ENCODE data around the gene OR2V2.

DNA sequence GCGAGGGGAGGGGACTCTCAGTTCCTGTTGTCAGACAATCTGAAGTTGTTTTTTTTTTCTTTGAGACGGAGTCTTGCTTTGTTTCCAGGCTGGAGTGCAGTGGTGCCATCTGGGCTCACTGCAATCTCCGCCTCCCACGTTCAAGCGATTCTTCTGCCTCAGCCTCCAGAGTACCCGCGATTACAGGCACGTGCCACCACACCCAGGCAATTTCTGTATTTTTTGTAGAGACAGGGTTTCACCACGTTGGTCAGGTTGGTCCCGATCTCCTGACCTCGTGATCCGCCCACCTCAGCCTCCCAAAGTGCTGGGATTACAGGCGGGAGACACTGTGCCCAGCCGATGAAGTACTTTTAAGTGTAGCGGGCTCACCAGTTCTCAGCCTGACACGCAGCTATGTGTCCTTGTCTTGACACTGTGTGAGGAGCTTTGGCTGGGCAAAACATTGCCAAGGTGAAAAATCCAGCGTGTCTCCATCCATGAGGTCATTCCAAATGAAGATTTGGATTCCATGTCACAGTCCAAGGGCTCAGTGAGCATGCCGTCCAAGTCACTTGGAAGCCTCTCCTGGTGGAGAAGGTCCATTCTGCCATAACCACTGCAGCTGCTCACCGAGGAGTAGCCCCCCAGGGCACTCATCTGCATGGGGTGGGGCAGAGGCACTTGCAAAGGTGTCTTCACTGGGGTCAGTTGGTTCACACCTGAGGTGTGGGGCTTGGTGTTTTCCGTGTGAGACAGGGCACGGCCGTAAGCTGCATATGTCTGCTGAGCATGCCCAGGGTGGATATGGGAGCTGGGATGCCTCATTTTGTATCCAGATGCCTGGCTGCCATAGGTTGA lies 48.4 kb upstream of the OR2V2 start:
- TF ChIP-seq, protein P1, sequence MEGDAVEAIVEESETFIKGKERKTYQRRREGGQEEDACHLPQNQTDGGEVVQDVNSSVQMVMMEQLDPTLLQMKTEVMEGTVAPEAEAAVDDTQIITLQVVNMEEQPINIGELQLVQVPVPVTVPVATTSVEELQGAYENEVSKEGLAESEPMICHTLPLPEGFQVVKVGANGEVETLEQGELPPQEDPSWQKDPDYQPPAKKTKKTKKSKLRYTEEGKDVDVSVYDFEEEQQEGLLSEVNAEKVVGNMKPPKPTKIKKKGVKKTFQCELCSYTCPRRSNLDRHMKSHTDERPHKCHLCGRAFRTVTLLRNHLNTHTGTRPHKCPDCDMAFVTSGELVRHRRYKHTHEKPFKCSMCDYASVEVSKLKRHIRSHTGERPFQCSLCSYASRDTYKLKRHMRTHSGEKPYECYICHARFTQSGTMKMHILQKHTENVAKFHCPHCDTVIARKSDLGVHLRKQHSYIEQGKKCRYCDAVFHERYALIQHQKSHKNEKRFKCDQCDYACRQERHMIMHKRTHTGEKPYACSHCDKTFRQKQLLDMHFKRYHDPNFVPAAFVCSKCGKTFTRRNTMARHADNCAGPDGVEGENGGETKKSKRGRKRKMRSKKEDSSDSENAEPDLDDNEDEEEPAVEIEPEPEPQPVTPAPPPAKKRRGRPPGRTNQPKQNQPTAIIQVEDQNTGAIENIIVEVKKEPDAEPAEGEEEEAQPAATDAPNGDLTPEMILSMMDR (IDR thresholded peaks at IDR 0.05): no peak
- no peak for TF ChIP-seq POLR2A (IDR thresholded peaks at IDR 0.05)
